Stimulated activated CD8-positive, alpha-beta memory T cell treated with anti-CD3 and anti-CD28 coated beads, Interleukin-12 subunit alpha, Interleukin-12 subunit beta, amount 100 ng/mL, for 4 hours (primary cell): ENCODE results near the gene LINGO1.

Source experiments
- DNase-seq: peaks from one replicate; pipeline ENCODE4 v3.0.0-alpha.2; 2020; ENCODE audit warnings: low read depth

The LINGO1 gene

GRCh38 chr15:77615472-77615871, 17.2 kb downstream of the LINGO1 start:
- DNase-seq, result no peak

DNA sequence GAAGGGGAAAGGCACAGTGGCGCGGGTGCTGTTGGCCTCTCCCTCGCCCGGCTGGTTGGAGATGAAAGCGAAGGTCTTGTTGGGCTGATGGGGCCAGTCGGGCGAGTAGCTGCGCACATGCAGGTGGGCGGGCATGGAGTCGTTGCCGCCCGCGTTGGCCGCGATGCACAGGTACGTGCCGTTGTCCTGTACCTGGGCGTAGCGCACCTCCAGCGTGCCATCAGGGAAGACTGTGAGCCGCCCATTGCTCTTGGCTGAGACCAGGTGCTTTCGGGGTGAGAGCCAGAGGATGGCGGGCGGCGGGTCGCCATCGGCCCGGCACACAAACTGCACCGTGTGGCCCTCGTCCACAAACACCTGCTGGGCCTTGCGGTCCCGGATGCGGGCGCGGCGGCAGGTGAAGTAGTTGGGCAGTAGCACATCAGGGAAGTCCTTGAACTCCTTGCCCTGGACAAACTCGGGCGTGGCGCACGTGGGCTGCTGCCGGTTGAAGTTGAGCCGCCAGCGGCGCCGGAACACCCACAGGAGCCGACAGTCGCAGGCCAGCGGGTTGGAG, 18.4 kb downstream of the LINGO1 start:
- DNase-seq, result no peak

GRCh38 chr15:77613814-77614213, 18.9 kb downstream of the LINGO1 start:
- no peak for DNase-seq

- DNase-seq, result no peak
Observed at GRCh38 chr15:77612958-77613601, 19.6 kb downstream of the LINGO1 start.

- no peak for DNase-seq
Observed at GRCh38 chr15:77611767-77612166, 20.9 kb downstream of the LINGO1 start.

DNA sequence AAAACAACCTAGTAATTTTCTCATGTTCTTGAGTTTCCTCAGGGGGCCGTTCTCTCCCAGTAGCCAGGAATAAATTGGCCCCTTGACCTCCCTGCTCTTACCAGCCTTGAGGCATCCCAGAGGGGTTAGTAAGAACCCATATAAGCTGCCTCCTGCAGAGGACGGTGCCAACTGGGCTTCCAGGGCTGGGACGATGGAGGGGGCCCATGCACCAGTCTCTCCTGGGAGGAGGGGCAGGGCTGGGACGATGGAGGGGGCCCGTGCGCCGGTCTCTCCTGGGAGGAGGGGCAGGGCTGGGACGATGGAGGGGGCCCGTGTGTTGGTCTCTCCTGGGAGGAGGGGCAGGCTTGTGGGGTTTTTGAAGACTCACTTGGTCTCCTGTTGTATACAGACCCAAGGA, 22.0 kb downstream of the LINGO1 start:
- no peak for DNase-seq

DNA sequence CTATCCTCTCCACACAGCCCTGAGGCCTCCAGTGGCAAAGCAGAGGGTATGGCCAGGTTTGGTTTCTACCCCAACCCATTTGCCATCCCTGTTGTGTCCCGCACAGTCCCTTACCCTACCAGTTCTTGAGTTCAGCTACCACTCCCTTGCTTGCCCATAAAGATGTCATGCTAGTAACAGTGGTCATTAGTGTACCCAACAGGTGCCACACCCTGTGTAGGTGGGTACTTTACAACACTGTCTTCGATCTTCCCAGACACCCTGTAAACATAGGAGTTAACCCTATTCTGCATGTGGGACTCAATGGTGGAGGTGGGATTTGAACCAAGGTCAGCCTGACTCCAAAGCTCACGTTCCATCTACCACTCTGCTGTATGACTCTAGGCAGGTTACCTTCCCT, 23.2 kb downstream of the LINGO1 start:
- no peak for DNase-seq

DNA sequence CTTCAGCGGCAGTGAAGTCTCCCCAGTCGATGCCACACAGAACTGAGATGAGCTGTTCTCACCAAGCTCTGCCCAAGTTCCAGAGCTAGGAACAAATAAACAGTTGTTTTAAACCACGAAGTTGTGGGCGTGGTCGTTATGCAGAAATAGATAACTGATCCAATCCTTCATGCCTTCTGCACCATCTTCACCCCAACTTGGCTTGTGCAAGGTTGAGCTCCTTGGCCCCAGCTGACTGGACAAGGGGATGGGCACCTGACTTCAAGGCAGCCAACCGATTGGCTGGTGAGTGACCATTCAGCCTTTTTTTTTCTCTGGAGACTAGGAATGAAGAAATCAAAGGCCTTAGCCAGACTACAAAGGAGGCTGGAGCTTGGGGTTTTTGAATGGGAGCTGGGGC, 23.9 kb downstream of the LINGO1 start:
- DNase-seq, result no peak

DNA sequence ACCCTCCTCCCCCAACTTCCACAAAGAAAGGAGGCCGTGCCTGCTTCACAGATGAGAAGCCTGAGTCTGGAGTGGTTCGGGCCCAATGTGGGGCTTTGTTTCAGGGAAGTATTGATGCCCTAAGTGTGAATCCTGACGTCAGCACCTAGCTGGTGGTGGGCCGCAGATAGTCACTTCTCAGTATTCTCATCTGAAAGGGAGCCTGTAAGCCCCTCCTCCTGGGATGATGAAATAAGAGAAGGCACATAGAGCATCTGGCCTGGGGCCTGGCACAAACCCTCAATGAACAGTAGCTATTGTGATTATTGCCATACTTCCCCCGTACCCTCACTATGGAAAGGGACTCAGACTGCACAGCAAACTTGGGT, 24.8 kb downstream of the LINGO1 start:
- DNase-seq, result no peak

GRCh38 chr15:77607111-77607893, 25.4 kb downstream of the LINGO1 start:
- DNase-seq, result no peak

DNA sequence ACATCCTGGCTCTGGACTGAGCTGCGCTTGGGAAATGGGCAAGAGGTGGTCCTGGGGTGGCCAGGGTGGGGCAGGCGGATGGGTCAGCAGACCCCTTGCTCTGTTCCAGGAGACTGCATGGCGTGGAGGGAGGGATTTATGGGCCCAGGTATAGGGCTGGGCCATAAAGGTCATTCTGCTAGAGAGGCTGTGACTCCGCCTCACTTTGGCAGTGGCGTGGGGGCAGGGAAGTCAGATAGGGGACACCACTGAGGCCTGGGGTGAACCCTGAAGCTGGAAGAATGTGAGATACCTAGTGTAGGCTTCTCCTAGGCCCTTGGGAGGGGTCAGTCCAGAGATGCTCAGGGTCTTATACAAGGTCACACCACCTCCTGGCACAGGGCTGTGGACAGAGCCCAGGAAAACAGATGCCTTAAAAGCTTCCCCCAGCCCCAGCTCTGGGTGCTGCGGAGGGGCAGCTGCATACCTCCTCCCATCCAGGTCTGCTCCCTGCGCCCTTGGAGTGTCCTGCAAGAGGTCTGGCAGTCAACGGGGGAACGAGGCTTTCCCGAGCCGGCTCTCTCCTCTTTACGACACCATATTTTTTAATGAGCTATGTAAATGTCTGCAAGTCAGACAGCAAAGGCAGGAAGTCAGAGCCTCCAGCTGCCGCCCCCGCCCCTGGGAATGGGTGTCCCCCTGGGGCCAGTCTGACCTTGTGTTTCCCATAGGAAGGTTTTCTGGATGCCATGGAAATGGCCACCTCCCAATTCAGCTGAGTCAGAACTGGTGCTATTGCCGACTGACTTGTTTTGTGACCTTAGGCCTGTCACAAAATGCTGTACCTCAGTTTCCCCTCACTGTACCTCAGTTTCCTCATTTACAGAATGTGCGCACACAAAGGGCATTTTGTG, 26.3 kb downstream of the LINGO1 start:
- DNase-seq, result no peak

DNA sequence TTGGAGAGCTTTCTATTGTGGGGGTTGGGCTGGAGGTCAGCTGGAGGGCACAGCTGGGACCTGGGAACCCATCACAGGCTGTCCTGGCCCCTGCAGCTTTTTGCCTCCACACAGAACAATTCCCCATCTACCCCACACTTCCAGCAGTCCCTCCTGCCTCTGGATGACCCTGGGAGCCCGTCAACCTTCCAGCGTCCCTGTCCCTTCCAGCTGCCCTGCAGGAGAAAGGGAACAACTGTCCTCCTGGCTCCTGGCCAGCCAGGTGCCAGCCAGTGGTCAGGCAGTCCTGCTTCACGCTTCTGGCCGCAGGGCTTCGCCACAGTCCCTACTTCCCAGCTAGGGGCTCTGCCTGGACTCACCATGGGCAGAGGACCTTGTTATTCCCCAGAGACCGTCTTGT, 27.2 kb downstream of the LINGO1 start:
- DNase-seq, result no peak

DNA sequence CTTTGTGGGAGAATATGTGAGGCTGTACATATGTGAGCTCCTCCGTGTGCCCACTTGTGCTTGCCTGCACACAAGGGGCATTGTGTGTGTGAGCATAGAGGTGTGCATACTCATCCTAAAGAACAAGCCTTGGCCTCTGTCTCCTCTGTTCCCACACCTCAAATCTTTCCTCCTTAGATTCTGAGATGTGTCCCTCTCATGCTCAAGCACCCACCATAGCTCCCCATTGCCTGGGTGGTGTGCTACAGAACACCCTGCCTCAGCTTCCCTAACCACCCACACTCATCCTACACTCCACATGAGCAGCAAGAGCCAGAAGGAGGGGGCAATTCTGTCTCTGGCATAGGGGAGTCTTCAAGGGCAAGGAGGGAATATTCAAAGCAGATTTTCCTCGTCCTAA, 27.7 kb downstream of the LINGO1 start:
- DNase-seq, result no peak

GRCh38 chr15:77603611-77604336, 28.9 kb downstream of the LINGO1 start:
- no peak for DNase-seq

GRCh38 chr15:77602800-77603199, 29.9 kb downstream of the LINGO1 start:
- DNase-seq, result no peak

GRCh38 chr15:77599899-77600298, 32.8 kb downstream of the LINGO1 start:
- no peak for DNase-seq

DNA sequence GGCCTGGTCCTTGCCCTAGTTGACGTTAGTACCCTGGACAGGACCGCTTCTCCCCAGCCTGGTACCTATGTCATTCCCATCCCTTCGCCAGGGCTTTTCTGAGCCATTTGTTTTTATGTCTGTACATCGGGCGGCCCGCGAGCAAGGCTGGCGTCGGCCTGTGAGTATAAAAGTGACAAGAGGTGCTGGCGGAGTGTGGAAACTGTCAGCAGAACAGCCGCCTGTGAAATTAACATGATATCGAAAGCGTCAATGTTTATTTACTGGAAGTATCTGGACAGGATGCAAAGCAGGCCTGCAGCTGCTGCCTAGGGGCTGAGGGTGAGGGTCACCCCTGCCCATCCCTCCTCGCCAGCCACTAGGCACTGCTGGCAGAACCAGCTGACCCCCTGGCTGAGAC, 33.4 kb downstream of the LINGO1 start:
- no peak for DNase-seq

DNA sequence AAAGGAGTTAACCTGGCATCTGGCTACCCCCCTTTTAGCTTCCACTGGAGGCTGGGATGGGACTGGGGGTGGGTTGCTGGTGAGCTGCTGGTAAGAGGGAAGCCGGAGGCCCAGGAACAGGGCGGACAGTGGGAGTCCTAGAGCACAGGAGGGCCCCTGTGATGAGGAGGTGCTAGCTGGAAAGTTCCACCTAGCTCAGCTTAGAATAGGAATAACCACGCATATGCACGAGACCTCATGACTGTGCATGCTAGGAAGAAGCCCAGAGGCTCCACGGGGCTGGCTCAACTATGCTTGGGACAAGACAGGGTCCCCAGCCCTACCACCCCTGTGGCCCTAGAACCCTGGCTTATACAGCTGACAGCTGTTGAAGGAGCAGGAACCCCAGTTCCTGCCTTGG, 34.1 kb downstream of the LINGO1 start:
- no peak for DNase-seq

DNA sequence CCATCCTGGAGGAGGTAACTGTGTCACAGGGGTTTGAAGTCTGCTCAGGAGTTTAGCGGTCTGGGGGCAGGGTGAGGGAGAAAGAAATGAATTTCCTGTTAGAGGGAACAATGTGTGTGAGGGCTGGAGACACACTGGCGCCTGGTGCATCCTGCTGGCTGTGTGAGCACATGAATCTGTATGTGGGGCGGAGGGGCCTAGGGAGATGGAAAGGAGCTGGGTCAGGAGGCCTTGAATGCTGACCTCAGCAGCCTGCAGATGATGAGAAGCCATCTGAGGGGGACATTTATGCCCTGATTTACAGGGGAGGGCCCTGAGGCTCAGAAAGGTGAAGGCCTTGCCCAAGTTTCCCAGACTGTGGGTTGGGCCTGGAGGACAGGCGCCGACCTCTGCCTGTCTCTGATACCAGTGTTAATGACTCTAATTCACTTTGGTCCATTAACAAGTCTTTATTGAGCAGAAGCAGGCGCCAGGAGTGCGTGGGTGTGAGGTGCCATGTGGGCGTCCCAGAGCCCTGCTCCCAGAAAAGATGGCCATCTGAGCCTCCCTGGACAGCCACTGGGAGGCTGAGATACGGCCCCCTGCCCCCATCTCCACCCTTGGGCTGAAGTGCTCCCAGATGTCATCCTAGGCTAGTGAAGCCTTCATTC, 34.8 kb downstream of the LINGO1 start:
- DNase-seq, result no peak

- DNase-seq, result no peak
Observed at GRCh38 chr15:77596821-77597803, 35.6 kb downstream of the LINGO1 start.
